Lower leg skin (tissue), 4 donors: Measurements from ENCODE around the gene RAB15. TPM values are rescaled to one million over a fixed set of nuclear protein-coding genes. Genes with fewer than 3 reads are reported as not detected.

ENCODE experiments used
- DNase-seq, 2 donors: peaks; one replicate each; pipeline ENCODE4 v3.0.0-alpha.2; 2019; ENCODE audit warnings: low spot score in 2 of 2
- H3K4me3 ChIP-seq: fragments of 200-600 bp; sonication (generic); 2 replicates; pipeline ENCODE4 v1.5.1; 2017; ENCODE audit warnings: mild to moderate bottlenecking, low read depth; ENCODE audit not compliant: poor library complexity, severe bottlenecking
- CTCF ChIP-seq, 3 donors: fragments of 450-650 bp; IDR thresholded peaks; one replicate each; pipeline ENCODE4 v1.5.1; 2016; ENCODE audit warnings: antibody characterized with exemption in 3 of 3, mild to moderate bottlenecking in 3 of 3, moderate library complexity in 2 of 3
- POLR2A ChIP-seq, 2 donors: fragments of 450-650 bp; IDR thresholded peaks; one replicate each; pipeline ENCODE4 v1.6.1; 2016 to 2017; ENCODE audit warnings: antibody characterized with exemption in 2 of 2, mild to moderate bottlenecking in 1 of 2, moderate library complexity in 1 of 2
- WGBS, 2 donors: methylation state at CpG; one replicate each; pipeline ENCODE4 v1.1.5; 2018; 5-methylcytosine and 5-hydroxymethylcytosine counted together
- intact Hi-C: fragments of 100-400 bp; cut with DNase I; formaldehyde crosslinking; loops from one replicate; pipeline ENCODE4 v1.15.0; 2023; ENCODE audit warnings: low total_unique reads
- total RNA-seq, 4 donors: library from RNA; depleted of rRNA; stranded (reverse); fragments of >200 nt; gene quantifications; one replicate each; pipeline ENCODE4 v1.1.0, GENCODE V29; 2016

The RAB15 gene
- total RNA-seq, 4 donors from 2014 or later: 5.5 to 9.4 (median 7.2) TPM

GRCh38 chr14:64990296-64990695 lies 18.2 kb upstream of the RAB15 start:
- intact Hi-C loops: no loop called here
- no peak for TF ChIP-seq CTCF (IDR thresholded peaks at IDR 0.05)
- TF ChIP-seq POLR2A (IDR thresholded peaks at IDR 0.05): no peak
- peak in 1 of 2 donors; percentile 72 for DNase-seq
- 75 to 80% methylated on average over 3 of the region's 3 CpGs for WGBS, 2 donors
- H3K4me3 ChIP-seq: no peak overlapping the region

GRCh38 chr14:64987438-64987767 lies 15.3 kb upstream of the RAB15 start:
- TF ChIP-seq POLR2A (IDR thresholded peaks at IDR 0.05) (no peak), CTCF (IDR thresholded peaks at IDR 0.05) (no peak)
- DNase-seq: no peak
- 1 to 2% methylated on average over 8 of the region's 8 CpGs for WGBS, 2 donors
- peak overlapping the region; percentile 71 for H3K4me3 ChIP-seq
- intact Hi-C loops: loop anchor here (5.0 kb wide), 1 partner anchor 1260 kb away; the partner anchor contains the start of gene SGPP1

GRCh38 chr14:64986648-64987437 lies 14.7 kb upstream of the RAB15 start, which contains the start of gene FNTB:
Gene FNTB (plus strand): TSS chr14:64986895. CDS start chr14:64986954, 59 bp downstream.
- intact Hi-C loops: loop anchor here (5.0 kb wide), 1 partner anchor 1260 kb away; the partner anchor contains the start of gene SGPP1
- 0 to 1% methylated on average over 43 to 47 of the region's 65 CpGs for WGBS, 2 donors

GRCh38 chr14:64983439-64984310 lies 11.5 kb upstream of the RAB15 start:
- intact Hi-C loops: no loop called here
- WGBS, 2 donors: 4 to 9% methylated on average over 15 of the region's 15 CpGs
- no peak for TF ChIP-seq CTCF (IDR thresholded peaks at IDR 0.05)
- no peak for TF ChIP-seq POLR2A (IDR thresholded peaks at IDR 0.05)
- DNase-seq: peak in 1 of 2 donors; percentile 76
- no peak overlapping the region for H3K4me3 ChIP-seq

More at GRCh38 chr14:64986648-64987437, 14.7 kb upstream of the RAB15 start, which contains the start of gene FNTB:
- peak within 1 kb of the TSS; percentile 71 for H3K4me3 ChIP-seq
- TF ChIP-seq CTCF (IDR thresholded peaks at IDR 0.05): peak in 1 of 3 donors; percentile 59
- no peak for TF ChIP-seq POLR2A (IDR thresholded peaks at IDR 0.05)
- DNase-seq: peak; percentile 94 to 99

- DNase-seq: peak in 1 of 2 donors; percentile 50
- 86% methylated on average over 5 of the region's 5 CpGs for WGBS, 2 donors
- intact Hi-C loops: loop anchor here (10.0 kb wide), 1 partner anchor 155 kb away; no protein-coding TSS in a partner anchor
- no peak for TF ChIP-seq POLR2A (IDR thresholded peaks at IDR 0.05)
- TF ChIP-seq CTCF (IDR thresholded peaks at IDR 0.05): no peak
- no peak overlapping the region for H3K4me3 ChIP-seq
Observed at GRCh38 chr14:64979336-64980074, 7.4 kb upstream of the RAB15 start.
